ENCODE results near the gene ZNF595.

- TF ChIP-seq GATA3 (IDR thresholded peaks at IDR 0.05; ENCODE audit: low read depth, low read length) (no peak), GATA2 (IDR thresholded peaks at IDR 0.05; ENCODE audit: low read depth, low read length) (no peak)
These were observed 32.8 kb downstream of the ZNF595 start for GRCh38 chr4:85951-86350.

Measured in SH-SY5Y (cell line).